T-helper 1 cell (primary cell): ENCODE results near the gene ESPNL.
A peak's percentile ranks its signal among the peaks of the same experiment; 100 is the strongest.
"Not testable (repeated sequence)": the region's sequence is repeated elsewhere in the genome, so short reads cannot be mapped to it uniquely, and the experiment has no call there.

Experiments used
- DNase-seq, 5 donors: peaks; one replicate each; pipeline ENCODE4 v3.0.0-alpha.2; 2012 to 2020

ESPNL gene

GRCh38 chr2:238100821-238101771 lies 956 bp downstream of the ESPNL start:
- no peak for DNase-seq

GRCh38 chr2:238101891-238102841 lies 2.0 kb downstream of the ESPNL start:
- no peak for DNase-seq

DNA sequence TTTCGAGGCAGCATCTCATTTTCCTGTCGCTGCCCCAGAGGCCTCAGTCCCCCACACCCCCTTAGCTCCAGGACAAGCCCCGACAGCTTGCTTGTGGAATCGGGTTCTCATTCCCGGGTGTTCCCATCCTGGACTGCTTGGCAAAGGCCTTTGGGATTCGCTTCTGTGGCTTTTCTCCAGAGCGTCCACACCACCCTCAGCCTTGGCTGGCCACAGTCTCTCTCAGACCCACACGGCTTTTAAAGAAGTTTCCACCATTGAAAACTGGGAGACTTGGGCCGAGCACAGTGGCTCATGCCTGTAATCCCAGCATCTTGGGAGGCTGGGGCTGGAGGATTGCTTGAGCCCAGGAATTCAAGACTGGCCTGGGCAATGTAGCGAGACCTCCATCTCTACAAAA lies 2.7 kb downstream of the ESPNL start:
- no peak for DNase-seq

GRCh38 chr2:238103465-238104225 lies 3.5 kb downstream of the ESPNL start:
- DNase-seq: no peak

GRCh38 chr2:238104226-238104690 lies 4.1 kb downstream of the ESPNL start:
- no peak for DNase-seq

DNA sequence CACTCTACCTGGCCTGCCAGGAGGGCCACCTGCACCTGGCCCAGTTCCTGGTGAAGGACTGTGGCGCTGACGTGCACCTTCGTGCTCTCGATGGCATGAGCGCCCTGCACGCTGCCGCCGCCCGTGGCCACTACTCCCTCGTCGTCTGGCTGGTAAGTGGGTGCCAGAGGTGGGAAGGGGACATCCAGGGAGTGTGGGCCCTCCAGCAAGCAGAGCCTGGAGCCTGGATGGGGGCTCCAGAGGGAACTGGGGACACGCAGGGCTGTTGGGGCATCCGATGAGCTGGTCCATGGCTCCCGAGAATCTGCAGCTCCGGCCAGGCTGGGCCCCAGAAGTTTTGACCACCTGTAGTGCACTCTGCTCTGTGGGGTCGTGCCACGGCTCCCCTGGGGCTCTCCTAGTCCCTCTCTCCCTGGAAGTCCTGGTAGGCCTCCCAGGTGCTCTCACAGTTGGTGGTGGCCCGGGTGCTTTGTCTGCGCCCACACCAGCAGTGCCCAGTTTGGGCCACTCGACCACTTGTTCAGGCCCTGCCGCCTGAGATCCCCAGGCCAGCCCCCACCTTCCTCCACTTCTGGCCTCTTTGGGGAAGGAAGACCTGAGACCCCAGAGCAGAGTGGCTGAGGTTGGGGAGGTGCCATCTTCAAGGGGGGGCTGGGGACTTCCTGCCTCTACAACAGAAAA lies 4.7 kb downstream of the ESPNL start:
- no peak for DNase-seq

GRCh38 chr2:238105506-238106338 lies 5.6 kb downstream of the ESPNL start:
- DNase-seq: no peak

DNA sequence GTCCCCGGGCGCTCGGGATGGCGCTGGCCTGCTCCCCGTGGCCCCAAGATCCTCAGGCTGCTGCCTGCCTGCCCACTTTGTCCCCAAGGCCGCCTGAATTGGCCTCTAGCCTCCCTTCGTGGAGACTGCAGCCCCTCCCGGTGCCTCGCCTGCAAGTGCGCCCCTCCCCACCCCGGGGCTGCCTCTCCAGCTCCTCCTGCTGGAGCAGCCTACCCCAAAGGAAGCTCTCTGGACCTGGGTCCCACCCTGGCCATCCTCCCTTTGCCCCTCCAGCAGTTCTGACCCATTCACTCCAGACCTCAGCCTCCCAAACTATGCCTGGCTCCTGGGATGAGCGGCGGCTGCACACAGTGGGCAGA lies 6.2 kb downstream of the ESPNL start:
- DNase-seq: no peak

GRCh38 chr2:238106698-238107524 lies 6.8 kb downstream of the ESPNL start:
- DNase-seq: no peak

DNA sequence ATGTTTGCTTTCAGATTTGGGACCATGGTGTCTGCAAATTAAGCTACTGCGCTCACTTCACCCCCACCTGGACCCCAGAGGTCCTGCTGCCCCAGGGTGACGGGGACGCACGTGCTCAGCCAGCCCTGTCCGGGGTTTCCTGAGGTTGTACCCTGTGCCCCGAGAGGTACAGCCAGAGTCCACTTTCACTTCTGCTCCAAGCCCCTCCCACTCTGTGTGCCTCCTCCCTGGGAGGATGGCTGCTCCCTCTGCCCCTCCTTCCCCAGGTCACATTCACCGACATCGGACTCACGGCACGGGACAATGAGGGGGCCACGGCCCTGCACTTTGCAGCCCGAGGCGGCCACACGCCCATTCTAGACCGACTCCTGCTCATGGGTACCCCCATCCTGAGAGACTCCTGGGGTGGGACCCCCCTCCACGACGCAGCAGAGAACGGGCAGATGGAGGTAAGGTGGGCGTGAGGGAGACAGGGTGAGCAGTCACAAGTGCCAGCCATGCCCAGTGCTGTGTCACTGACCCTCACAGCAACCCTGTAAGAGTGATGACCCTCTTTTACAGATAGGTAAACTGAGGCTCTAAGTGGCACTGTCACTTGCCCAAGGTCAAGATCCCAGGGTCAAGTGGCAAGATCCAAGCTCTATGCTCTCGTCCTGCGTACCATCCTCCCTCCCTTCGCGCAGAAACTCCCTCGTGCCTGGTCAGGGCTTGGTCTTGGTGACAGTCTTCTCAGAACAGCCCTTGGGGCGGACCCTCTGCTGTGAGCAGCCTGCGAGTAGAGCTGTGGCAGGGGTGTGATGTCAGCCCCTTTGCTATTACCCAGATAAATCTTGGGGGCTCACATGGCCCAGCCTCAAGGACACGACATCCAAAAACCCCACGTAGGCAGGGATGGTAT lies 7.6 kb downstream of the ESPNL start:
- no peak for DNase-seq

DNA sequence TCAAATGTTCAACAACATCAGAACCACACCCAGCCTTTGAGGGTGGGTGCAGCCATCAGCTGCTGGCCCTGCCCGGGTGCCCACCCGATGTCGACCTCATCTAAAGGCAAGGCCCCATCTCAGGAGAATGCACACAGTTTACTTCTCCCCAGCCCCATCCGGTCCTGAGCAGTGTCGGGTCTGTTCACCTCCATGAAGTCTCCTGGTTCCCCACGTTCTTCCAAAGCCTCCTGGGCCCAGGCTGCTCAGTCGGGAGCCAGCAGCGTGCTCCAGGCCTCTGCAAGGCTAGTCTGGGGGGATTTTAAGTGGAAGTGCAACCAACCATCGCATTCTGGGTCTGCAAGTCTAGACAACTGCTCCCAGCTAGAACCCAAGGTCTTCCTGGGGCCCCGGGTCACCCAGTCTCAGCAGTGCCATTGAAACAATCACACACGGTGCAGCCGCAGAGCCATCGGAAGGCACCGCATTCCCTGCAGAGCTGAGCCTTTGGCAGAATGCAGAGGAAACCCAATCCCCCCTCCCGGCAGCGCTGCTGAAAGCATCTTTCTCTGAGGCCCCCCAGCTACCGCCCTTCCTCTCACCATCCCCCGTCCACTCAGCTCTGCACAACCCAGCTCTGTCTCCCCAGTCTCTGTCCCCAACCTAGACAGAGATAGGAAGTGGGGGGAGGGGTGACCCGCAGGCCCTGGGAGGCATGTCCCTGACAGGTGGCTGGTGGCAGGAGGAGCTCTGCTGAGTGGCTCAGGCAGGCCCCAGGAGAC lies 8.5 kb downstream of the ESPNL start:
- DNase-seq: no peak

- DNase-seq: no peak
These were observed 13.5 kb downstream of the ESPNL start for GRCh38 chr2:238113611-238114010.

GRCh38 chr2:238114331-238114841 lies 14.2 kb downstream of the ESPNL start:
- DNase-seq: peak in 1 of 5 donors; percentile 2

DNA sequence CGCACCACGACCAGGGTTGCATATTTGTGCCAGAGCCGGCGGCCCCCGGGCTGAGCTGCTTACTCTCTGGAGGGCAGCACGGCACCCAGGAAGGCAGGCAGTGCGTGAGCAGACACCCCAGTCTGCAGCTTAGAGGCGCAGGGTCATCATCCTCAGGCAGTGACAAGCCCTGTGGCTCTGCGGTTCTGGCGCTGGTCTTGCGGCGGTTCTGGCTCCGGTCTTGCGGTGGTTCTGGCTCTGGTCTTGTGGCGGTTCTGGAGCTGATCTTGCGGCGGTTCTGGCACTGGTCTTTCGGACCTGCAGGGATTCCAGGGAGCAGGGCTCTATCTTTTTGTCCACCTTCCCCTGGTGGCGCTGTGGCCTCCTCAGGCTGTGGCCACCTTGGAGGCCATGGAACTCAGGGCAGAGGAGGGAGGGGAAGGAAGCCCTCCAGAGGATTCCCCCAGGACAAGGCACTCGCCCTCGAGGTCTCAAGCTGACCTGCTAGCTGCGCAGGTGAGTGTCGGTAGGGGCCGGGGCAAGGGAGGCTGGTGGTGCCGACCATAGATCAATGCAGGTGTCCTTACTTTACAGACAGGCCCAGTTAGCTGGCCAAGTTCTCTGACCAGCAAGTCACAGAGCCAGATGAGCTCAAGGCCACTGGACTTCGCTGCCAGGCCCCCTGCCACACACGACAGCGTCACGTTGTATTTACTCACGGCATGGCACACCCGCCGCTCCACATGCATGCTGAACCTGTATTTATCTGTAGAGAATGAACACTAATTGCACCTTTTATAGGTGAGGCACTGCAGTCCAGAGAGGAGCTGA lies 14.9 kb downstream of the ESPNL start:
- DNase-seq: peak in 1 of 5 donors; percentile 3

- not testable (repeated sequence) for DNase-seq
These were observed 15.6 kb downstream of the ESPNL start for GRCh38 chr2:238115709-238116108.

- peak in 1 of 5 donors; percentile 3 for DNase-seq
These were observed 16.4 kb downstream of the ESPNL start for GRCh38 chr2:238116298-238117198.
